Cardiac fibroblast (primary cell): ENCODE data around the gene ACADS.

Source experiments
- DNase-seq, 2 donors: peaks; one replicate each; pipeline versions ENCODE4 v3.0.0 to v3.0.0-alpha.2; 2010; ENCODE audit warnings: low read depth in 2 of 2
- H3K4me3 ChIP-seq, 2 donors: replicated peaks in 1 of 2; 1 replicate in 1 of 2; 2 replicates in 1 of 2; pipeline ENCODE4 v1.5.1; 2011; ENCODE audit warnings: low read depth in 2 of 2, low read length in 2 of 2, mild to moderate bottlenecking in 2 of 2, moderate library complexity in 1 of 2
- CTCF ChIP-seq: IDR thresholded peaks from one replicate; pipeline ENCODE4 v1.5.1; 2011; ENCODE audit warnings: low read depth, mild to moderate bottlenecking, low read length, inconsistent platforms

Gene ACADS

GRCh38 chr12:120754792-120755191 is 29.2 kb downstream of the ACADS start:
- TF ChIP-seq CTCF, result no peak
- H3K4me3 ChIP-seq, result no peak overlapping the region

GRCh38 chr12:120755269-120755668 is 29.6 kb downstream of the ACADS start:
- no peak overlapping the region for H3K4me3 ChIP-seq
- TF ChIP-seq CTCF, result no peak
- DNase-seq, result no peak

More at GRCh38 chr12:120754792-120755191, 29.2 kb downstream of the ACADS start:
- DNase-seq, result no peak

GRCh38 chr12:120757226-120757742 is 31.7 kb downstream of the ACADS start:
- no peak overlapping the region for H3K4me3 ChIP-seq
- TF ChIP-seq CTCF, result no peak
- DNase-seq, result no peak

GRCh38 chr12:120757949-120758348 is 32.3 kb downstream of the ACADS start:
- H3K4me3 ChIP-seq, result no peak overlapping the region

GRCh38 chr12:120758798-120759590 is 33.4 kb downstream of the ACADS start:
- no peak for TF ChIP-seq CTCF
- no peak for DNase-seq
- no peak overlapping the region for H3K4me3 ChIP-seq

More at GRCh38 chr12:120757949-120758348, 32.3 kb downstream of the ACADS start:
- TF ChIP-seq CTCF, result no peak
- DNase-seq, result no peak

- no peak for TF ChIP-seq CTCF
- DNase-seq, result no peak
- H3K4me3 ChIP-seq, result no peak overlapping the region
Observed at GRCh38 chr12:120759591-120760348, 34.1 kb downstream of the ACADS start.
